GM19239 (cell line): ENCODE results near the gene PPARD.

Experiments
- DNase-seq: peaks from one replicate; pipeline ENCODE4 v3.0.0; 2011; ENCODE audit warnings: low spot score; ENCODE audit not compliant: insufficient read length
- FAIRE-seq: peaks from 2 replicates; lab custom pipeline; 2011; peaks lifted over from hg19 to GRCh38; lab: Jason Lieb, UNC

Gene PPARD

GRCh38 chr6:35401514-35401913 lies 59.2 kb downstream of the PPARD start:
- FAIRE-seq: no peak

GRCh38 chr6:35402136-35402855 lies 59.9 kb downstream of the PPARD start:
- DNase-seq (no peak), FAIRE-seq (peak; percentile 64)

More at GRCh38 chr6:35401514-35401913, 59.2 kb downstream of the PPARD start:
- DNase-seq: no peak

- DNase-seq: no peak
- no peak for FAIRE-seq
Observed at GRCh38 chr6:35402856-35403191, 60.5 kb downstream of the PPARD start.

- DNase-seq (no peak), FAIRE-seq (no peak)
Observed at GRCh38 chr6:35403544-35404442, 61.4 kb downstream of the PPARD start.

GRCh38 chr6:35406711-35407485 lies 64.5 kb downstream of the PPARD start:
- no peak for DNase-seq
- no peak for FAIRE-seq

- no peak for DNase-seq
- no peak for FAIRE-seq
Observed at GRCh38 chr6:35409245-35409644, 66.9 kb downstream of the PPARD start.

- no peak for FAIRE-seq
- no peak for DNase-seq
Observed at GRCh38 chr6:35410131-35410530, 67.8 kb downstream of the PPARD start.

- FAIRE-seq (no peak), DNase-seq (no peak)
Observed at GRCh38 chr6:35411066-35411465, 68.7 kb downstream of the PPARD start.

- DNase-seq (no peak), FAIRE-seq (no peak)
Observed at GRCh38 chr6:35412102-35412501, 69.7 kb downstream of the PPARD start.

- FAIRE-seq (no peak), DNase-seq (no peak)
Observed at GRCh38 chr6:35413911-35414310, 71.6 kb downstream of the PPARD start.

GRCh38 chr6:35415065-35415891 lies 72.9 kb downstream of the PPARD start:
- FAIRE-seq (no peak), DNase-seq (no peak)

GRCh38 chr6:35417979-35418661 lies 75.8 kb downstream of the PPARD start:
- DNase-seq (no peak), FAIRE-seq (no peak)

- DNase-seq: no peak
- no peak for FAIRE-seq
Observed at GRCh38 chr6:35419417-35419816, 77.1 kb downstream of the PPARD start.

GRCh38 chr6:35419961-35420360 lies 77.6 kb downstream of the PPARD start:
- no peak for FAIRE-seq
- DNase-seq: no peak

- FAIRE-seq: no peak
- DNase-seq: no peak
Observed at GRCh38 chr6:35425284-35425683, 82.9 kb downstream of the PPARD start.

GRCh38 chr6:35426074-35426473 lies 83.7 kb downstream of the PPARD start:
- no peak for FAIRE-seq
- no peak for DNase-seq

GRCh38 chr6:35427435-35427834 lies 85.1 kb downstream of the PPARD start:
- FAIRE-seq: no peak
- no peak for DNase-seq

- FAIRE-seq (no peak), DNase-seq (no peak)
Observed at GRCh38 chr6:35427851-35428321, 85.5 kb downstream of the PPARD start.

- FAIRE-seq: no peak
- no peak for DNase-seq
Observed at GRCh38 chr6:35428421-35429149, 86.2 kb downstream of the PPARD start.
